Panc1 (cell line): ENCODE measurements around the gene TBC1D22B. TPM values are rescaled to one million over a fixed set of nuclear protein-coding genes. Genes with fewer than 3 reads are reported as not detected.

ENCODE experiments used
- ATAC-seq: fragments of 200-7000 bp; cut with Tn5 transposase; 2 replicates; pipeline ENCODE4 v1.9.1; 2020; ENCODE audit warnings: mild to moderate bottlenecking, moderate library complexity
- BruUV-seq: library from RNA; stranded (reverse); fragments of 400-500 nt; replicated peaks from 2 replicates; lab custom pipeline; 2021; lab: Mats Ljungman, UMichigan
- CTCF ChIA-PET: fragments of 300-600 bp; sonication (Branson Sonifier 250); formaldehyde crosslinking; loops from one replicate; lab custom pipeline; 2022; ENCODE audit warnings: antibody characterized with exemption; lab: Charles Lee
- POLR2A ChIA-PET: fragments of 300-600 bp; sonication (Branson Sonifier 250); formaldehyde crosslinking; loops from one replicate; lab custom pipeline; 2022; ENCODE audit warnings: antibody characterized with exemption; lab: Charles Lee
- DNase-seq: peaks from one replicate; pipeline ENCODE4 v3.0.0-alpha.2; 2010; ENCODE audit warnings: low read depth, low spot score
- H3K27ac ChIP-seq: 2 replicates; pipeline ENCODE4 v1.5.1; 2011; ENCODE audit warnings: mild to moderate bottlenecking, low read length, inconsistent platforms
- H3K27me3 ChIP-seq: fragments of 200-500 bp; sonication (Bioruptor generic); 2 replicates; pipeline ENCODE4 v1.6.0; 2014; ENCODE audit warnings: low read length, inconsistent platforms; ENCODE audit not compliant: control insufficient read depth, insufficient read depth
- H3K36me3 ChIP-seq: fragments of 200-500 bp; sonication (Bioruptor generic); 2 replicates; pipeline ENCODE4 v1.5.1; 2014; ENCODE audit warnings: inconsistent platforms, mild to moderate bottlenecking, low read length, moderate library complexity; ENCODE audit not compliant: control insufficient read depth, insufficient read depth
- H3K4me1 ChIP-seq: 2 replicates; pipeline ENCODE4 v1.5.1; 2011; ENCODE audit warnings: inconsistent platforms, mild to moderate bottlenecking, low read length, moderate library complexity; ENCODE audit not compliant: control insufficient read depth, insufficient read depth
- H3K4me3 ChIP-seq, 2 experiments: 2 replicates each; pipeline ENCODE4 v1.5.1; 2011 to 2012; ENCODE audit warnings: low read depth in 2 of 2, low read length in 2 of 2, mild to moderate bottlenecking in 2 of 2, inconsistent platforms in 1 of 2, moderate library complexity in 1 of 2
- H3K9me3 ChIP-seq: fragments of 200-500 bp; sonication (Bioruptor generic); 2 replicates; pipeline ENCODE4 v1.5.1; 2014; ENCODE audit warnings: low read depth, mild to moderate bottlenecking, inconsistent platforms, low read length, moderate library complexity; ENCODE audit not compliant: control insufficient read depth, insufficient read depth
- POLR2AphosphoS5 ChIP-seq: IDR thresholded peaks from 2 replicates; pipeline ENCODE4 v1.6.1; 2012; ENCODE audit warnings: mild to moderate bottlenecking, low read depth, low read length, moderate library complexity
- SIN3A ChIP-seq: IDR thresholded peaks from 2 replicates; pipeline ENCODE4 v1.6.1; 2012; ENCODE audit warnings: low read depth, mild to moderate bottlenecking, low read length, moderate library complexity, borderline replicate concordance; ENCODE audit not compliant: insufficient read depth
- TCF7L2 ChIP-seq: IDR thresholded peaks from 2 replicates; pipeline ENCODE4 v1.6.1; 2011; ENCODE audit warnings: mild to moderate bottlenecking, low read depth, low read length, inconsistent platforms
- in situ Hi-C: cut with HindIII; loops from 2 replicates; pipeline ENCODE4 v1.10.0; 2016; ENCODE audit warnings: low sequenced_read_pairs, low pct_unique_long_range_greater_than_20kb
- intact Hi-C: fragments of 100-400 bp; cut with micrococcal nuclease; formaldehyde crosslinking; loops from one replicate; pipeline ENCODE4 v1.10.0; 2022; ENCODE audit not compliant: unreplicated experiment
- total RNA-seq: library from RNA; stranded (reverse); gene quantifications from one replicate; pipeline ENCODE4 v1.2.1, GENCODE V29; 2021; ENCODE audit not compliant: unreplicated experiment
- TF ChIP-seq, protein P1 (sequence below), 2 experiments: IDR thresholded peaks; 2 replicates each; pipeline ENCODE4 v1.6.1; 2011 to 2012; ENCODE audit warnings: low read depth in 2 of 2, control low read depth in 1 of 2, low read length in 1 of 2, mild to moderate bottlenecking in 1 of 2, moderate library complexity in 1 of 2; ENCODE audit not compliant: insufficient read depth in 1 of 2
- TF ChIP-seq, protein P2 (sequence below): fragments of 450-650 bp; IDR thresholded peaks from 2 replicates; pipeline ENCODE4 v1.5.1; 2017; ENCODE audit warnings: mild to moderate bottlenecking

TBC1D22B gene
- total RNA-seq, 1 experiment from 2014 or later = 13.0 TPM

DNA sequence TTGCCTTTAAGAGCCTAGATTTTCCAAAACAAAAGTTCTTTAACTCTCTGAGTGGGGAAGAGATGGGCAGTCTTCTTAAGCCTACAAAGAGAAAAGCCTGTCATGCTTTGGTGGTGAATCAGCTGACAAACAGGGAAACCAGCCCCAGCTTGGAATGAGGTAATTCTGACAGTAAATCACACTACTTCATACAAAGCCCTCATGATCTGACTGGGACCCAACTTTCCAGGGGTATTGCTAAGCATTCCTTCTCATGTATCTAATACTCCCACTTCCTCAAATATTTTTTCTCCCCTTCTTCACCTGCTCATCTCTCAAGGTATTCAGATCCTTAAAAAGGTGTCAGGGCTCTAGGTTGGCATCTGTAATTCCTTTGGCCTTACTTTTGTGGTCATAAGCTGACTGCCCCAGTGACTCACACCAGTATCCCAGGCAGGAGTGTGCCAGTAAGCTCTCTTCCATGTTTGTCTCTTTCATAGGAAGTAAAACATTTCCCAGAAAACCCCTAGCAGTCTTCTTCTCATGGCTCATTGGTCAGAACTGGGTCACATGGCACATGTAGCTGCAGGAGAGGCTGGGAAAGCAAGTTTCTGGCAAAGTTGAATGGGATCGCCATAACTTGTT lies 15.0 kb upstream of the TBC1D22B start:
- in situ Hi-C loops = no loop called here
- Histone ChIP-seq H3K36me3 (no peaks in the 10 kb centered on the region), H3K9me3 (no peaks in the 10 kb centered on the region), H3K27me3 (no peaks in the 10 kb centered on the region), H3K4me1 (peaks cover 16% of the 10 kb centered on the region), H3K27ac (peak overlapping the region; percentile 30), H3K4me3 (no peak overlapping the region)
- ATAC-seq (peak; percentile 76), DNase-seq (peak; percentile 92)
- TF ChIP-seq POLR2AphosphoS5 = no peak
- TF ChIP-seq TCF7L2 = no peak
- TF ChIP-seq, protein P1, sequence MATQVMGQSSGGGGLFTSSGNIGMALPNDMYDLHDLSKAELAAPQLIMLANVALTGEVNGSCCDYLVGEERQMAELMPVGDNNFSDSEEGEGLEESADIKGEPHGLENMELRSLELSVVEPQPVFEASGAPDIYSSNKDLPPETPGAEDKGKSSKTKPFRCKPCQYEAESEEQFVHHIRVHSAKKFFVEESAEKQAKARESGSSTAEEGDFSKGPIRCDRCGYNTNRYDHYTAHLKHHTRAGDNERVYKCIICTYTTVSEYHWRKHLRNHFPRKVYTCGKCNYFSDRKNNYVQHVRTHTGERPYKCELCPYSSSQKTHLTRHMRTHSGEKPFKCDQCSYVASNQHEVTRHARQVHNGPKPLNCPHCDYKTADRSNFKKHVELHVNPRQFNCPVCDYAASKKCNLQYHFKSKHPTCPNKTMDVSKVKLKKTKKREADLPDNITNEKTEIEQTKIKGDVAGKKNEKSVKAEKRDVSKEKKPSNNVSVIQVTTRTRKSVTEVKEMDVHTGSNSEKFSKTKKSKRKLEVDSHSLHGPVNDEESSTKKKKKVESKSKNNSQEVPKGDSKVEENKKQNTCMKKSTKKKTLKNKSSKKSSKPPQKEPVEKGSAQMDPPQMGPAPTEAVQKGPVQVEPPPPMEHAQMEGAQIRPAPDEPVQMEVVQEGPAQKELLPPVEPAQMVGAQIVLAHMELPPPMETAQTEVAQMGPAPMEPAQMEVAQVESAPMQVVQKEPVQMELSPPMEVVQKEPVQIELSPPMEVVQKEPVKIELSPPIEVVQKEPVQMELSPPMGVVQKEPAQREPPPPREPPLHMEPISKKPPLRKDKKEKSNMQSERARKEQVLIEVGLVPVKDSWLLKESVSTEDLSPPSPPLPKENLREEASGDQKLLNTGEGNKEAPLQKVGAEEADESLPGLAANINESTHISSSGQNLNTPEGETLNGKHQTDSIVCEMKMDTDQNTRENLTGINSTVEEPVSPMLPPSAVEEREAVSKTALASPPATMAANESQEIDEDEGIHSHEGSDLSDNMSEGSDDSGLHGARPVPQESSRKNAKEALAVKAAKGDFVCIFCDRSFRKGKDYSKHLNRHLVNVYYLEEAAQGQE (IDR thresholded peaks at IDR 0.05; ENCODE audit: insufficient read depth in 1 of 2, low read depth in 2 of 2, low read length in 1 of 2) = no peak
- no peak for TF ChIP-seq SIN3A
- TF ChIP-seq, protein P2, sequence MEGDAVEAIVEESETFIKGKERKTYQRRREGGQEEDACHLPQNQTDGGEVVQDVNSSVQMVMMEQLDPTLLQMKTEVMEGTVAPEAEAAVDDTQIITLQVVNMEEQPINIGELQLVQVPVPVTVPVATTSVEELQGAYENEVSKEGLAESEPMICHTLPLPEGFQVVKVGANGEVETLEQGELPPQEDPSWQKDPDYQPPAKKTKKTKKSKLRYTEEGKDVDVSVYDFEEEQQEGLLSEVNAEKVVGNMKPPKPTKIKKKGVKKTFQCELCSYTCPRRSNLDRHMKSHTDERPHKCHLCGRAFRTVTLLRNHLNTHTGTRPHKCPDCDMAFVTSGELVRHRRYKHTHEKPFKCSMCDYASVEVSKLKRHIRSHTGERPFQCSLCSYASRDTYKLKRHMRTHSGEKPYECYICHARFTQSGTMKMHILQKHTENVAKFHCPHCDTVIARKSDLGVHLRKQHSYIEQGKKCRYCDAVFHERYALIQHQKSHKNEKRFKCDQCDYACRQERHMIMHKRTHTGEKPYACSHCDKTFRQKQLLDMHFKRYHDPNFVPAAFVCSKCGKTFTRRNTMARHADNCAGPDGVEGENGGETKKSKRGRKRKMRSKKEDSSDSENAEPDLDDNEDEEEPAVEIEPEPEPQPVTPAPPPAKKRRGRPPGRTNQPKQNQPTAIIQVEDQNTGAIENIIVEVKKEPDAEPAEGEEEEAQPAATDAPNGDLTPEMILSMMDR = no peak
- BruUV-seq = no TSS peak
- ChIA-PET POLR2A (interaction anchor here (0.5 kb wide), 1 partner anchor 140 kb away, joined by 3 read pairs; no protein-coding TSS in a partner anchor), CTCF (interaction anchor here (0.5 to 0.6 kb wide), 2 partner anchors 58 to 190 kb away, joined by 4 to 5 read pairs; no protein-coding TSS in a partner anchor)
- intact Hi-C loops = no loop called here

DNA sequence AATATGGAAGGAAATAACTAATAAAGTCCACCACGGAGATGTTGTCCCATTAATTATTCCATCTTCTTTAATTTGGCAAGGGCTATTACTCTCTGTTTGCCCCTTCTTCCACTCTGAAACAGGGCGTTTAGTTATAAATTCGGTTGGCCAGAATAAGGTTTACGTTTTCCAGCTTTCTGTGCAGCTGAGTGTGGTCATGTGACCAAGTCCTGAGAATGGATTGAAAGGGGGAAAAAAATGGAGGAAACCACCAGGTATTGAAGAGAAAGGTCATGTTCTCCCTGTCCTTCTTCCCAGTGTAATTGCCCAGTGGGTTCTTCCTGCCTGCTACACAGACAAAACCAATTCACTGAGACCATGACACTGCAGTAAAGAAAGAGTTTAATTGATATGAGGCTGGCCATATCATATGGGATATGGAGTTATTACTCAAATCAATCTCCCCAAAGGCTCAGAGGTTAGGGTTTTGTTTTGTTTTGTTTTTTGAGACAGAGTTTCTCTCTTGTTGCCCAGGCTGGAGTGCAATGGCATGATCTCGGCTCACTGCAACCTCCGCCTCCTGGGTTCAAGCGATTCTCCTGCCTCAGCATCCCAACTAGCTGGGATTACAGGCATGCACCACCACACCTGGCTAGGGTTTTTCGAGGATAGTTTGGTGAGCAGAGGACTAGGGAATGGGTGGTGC lies 14.3 kb upstream of the TBC1D22B start:
- H3K27me3 ChIP-seq = no peaks in the 10 kb centered on the region
- no peaks in the 10 kb centered on the region for H3K36me3 ChIP-seq
- no peaks in the 10 kb centered on the region for H3K9me3 ChIP-seq
- TF ChIP-seq SIN3A (no peak), TCF7L2 (no peak), POLR2AphosphoS5 (no peak)
- TF ChIP-seq, protein P2 = no peak
- peak overlapping the region; percentile 19; the same call in 1 of the 2 replicates for H3K27ac ChIP-seq
- DNase-seq (no peak), ATAC-seq (no peak)
- ChIA-PET CTCF (interaction anchor here (0.6 kb wide), 1 partner anchor 57 kb away, joined by 4 read pairs; no protein-coding TSS in a partner anchor), POLR2A (interaction anchor here (0.5 kb wide), 1 partner anchor 141 kb away, joined by 3 read pairs; no protein-coding TSS in a partner anchor)
- H3K4me1 ChIP-seq = peaks cover 16% of the 10 kb centered on the region
- no TSS peak for BruUV-seq
- no peak overlapping the region for H3K4me3 ChIP-seq
- intact Hi-C loops (no loop called here), in situ Hi-C loops (no loop called here)
